HepG2 (cell line): ENCODE measurements around the gene CKLF. TPM values are rescaled to one million over a fixed set of nuclear protein-coding genes. Genes with fewer than 3 reads are reported as not detected.
A peak's percentile ranks its signal among the peaks of the same experiment; 100 is the strongest.

Source experiments
- ATF7 ChIP-seq, 2 experiments: fragments of 450-650 bp in 1 of 2; sonication (generic) in 1 of 2; formaldehyde crosslinking in 1 of 2; IDR thresholded peaks; 2 replicates each; pipeline versions ENCODE4 v1.4.0 to v1.6.1; 2016 to 2020; ENCODE audit warnings: antibody characterized with exemption in 1 of 2, mild to moderate bottlenecking in 1 of 2, missing genetic modification reagents in 1 of 2
- ATRX ChIP-seq: sonication (generic); formaldehyde crosslinking; IDR thresholded peaks from 2 replicates; pipeline ENCODE4 v1.4.0; 2020; ENCODE audit warnings: missing genetic modification reagents, borderline replicate concordance
- CBX2 ChIP-seq, 2 experiments: fragments of 200-600 bp in 1 of 2; sonication (generic); formaldehyde crosslinking in 1 of 2; IDR thresholded peaks; 2 replicates each; pipeline versions ENCODE4 v1.7.0 to v1.8.1; 2018 to 2022; ENCODE audit warnings: low read depth in 2 of 2, low read length in 1 of 2, mild to moderate bottlenecking in 1 of 2, missing genetic modification reagents in 1 of 2
- ETV5 ChIP-seq: IDR thresholded peaks from 2 replicates; pipeline ENCODE4 v1.6.1; 2018; ENCODE audit warnings: missing biosample characterization, missing genetic modification reagents, inconsistent platforms, borderline replicate concordance
- NBN ChIP-seq: fragments of 450-650 bp; conservative IDR thresholded peaks from 2 replicates; pipeline ENCODE4 v1.6.1; 2017
- PTBP1 ChIP-seq: fragments of 200-400 bp; formaldehyde crosslinking; IDR thresholded peaks from 2 replicates; pipeline ENCODE4 v1.6.1; 2018; ENCODE audit warnings: low read length, low read depth; ENCODE audit not compliant: poor library complexity, severe bottlenecking
- SIN3A ChIP-seq: IDR thresholded peaks from 2 replicates; pipeline ENCODE4 v1.6.1; 2011; ENCODE audit warnings: low read depth, mild to moderate bottlenecking, control low read depth, low read length, borderline replicate concordance
- SP1 ChIP-seq, 2 experiments: fragments of 450-650 bp in 1 of 2; sonication (generic) in 1 of 2; formaldehyde crosslinking in 1 of 2; IDR thresholded peaks; 2 replicates each; pipeline versions ENCODE4 v1.4.0 to v1.6.1; 2016 to 2020; ENCODE audit warnings: missing genetic modification reagents in 1 of 2
- TAF1 ChIP-seq: sonication (generic); formaldehyde crosslinking; IDR thresholded peaks from 2 replicates; pipeline ENCODE4 v1.4.0; 2020; ENCODE audit warnings: missing genetic modification reagents
- ZFYVE20 ChIP-seq: sonication (generic); formaldehyde crosslinking; IDR thresholded peaks from 2 replicates; pipeline ENCODE4 v1.8.0; 2023; ENCODE audit warnings: low read depth, mild to moderate bottlenecking, moderate library complexity, missing genetic modification reagents, borderline replicate concordance
- ZIK1 ChIP-seq: sonication (generic); formaldehyde crosslinking; IDR thresholded peaks from 2 replicates; pipeline ENCODE4 v1.5.0; 2020; ENCODE audit warnings: mild to moderate bottlenecking, low read depth, missing genetic modification reagents, borderline replicate concordance
- ZNF275 ChIP-seq: sonication (generic); formaldehyde crosslinking; IDR thresholded peaks from 2 replicates; pipeline ENCODE4 v1.8.0; 2022; ENCODE audit warnings: missing genetic modification reagents, mild to moderate bottlenecking, inconsistent platforms, borderline replicate concordance
- ZNF382 ChIP-seq: sonication (generic); formaldehyde crosslinking; IDR thresholded peaks from 2 replicates; pipeline ENCODE4 v1.5.0; 2020; ENCODE audit warnings: missing genetic modification reagents, mild to moderate bottlenecking, borderline replicate concordance
- ZNF441 ChIP-seq: sonication (generic); formaldehyde crosslinking; IDR thresholded peaks from 2 replicates; pipeline ENCODE4 v1.7.0; 2021; ENCODE audit warnings: missing genetic modification reagents, borderline replicate concordance
- ZNF629 ChIP-seq: sonication (generic); formaldehyde crosslinking; conservative IDR thresholded peaks from 2 replicates; pipeline ENCODE4 v1.5.0; 2020; ENCODE audit warnings: missing genetic modification reagents
- ZNF678 ChIP-seq: sonication (generic); formaldehyde crosslinking; IDR thresholded peaks from 2 replicates; pipeline ENCODE4 v1.4.0; 2020; ENCODE audit warnings: mild to moderate bottlenecking, missing genetic modification reagents
- ZNF800 ChIP-seq: sonication (generic); formaldehyde crosslinking; IDR thresholded peaks from 2 replicates; pipeline ENCODE4 v1.4.0; 2020; ENCODE audit warnings: missing genetic modification reagents
- polyA plus RNA-seq, 8 experiments: library from polyadenylated mRNA; depleted of rRNA in 3 of 8; stranded (reverse) in 7 of 8; unstranded in 1 of 8; fragments of >200 nt; fragmentation: Illumina TruSeq in 4 of 8; extraction: Trizol in 4 of 8; gene quantifications; 2 replicates each; pipeline versions ENCODE4 v1.2.1 to v1.2.3, GENCODE V29; 2011 to 2016; ENCODE audit warnings: low read depth in 4 of 8, missing spikeins in 1 of 8, mixed read lengths in 1 of 8; ENCODE audit not compliant: insufficient read depth in 1 of 8
- total RNA-seq, 5 experiments: library from RNA; depleted of rRNA; stranded (reverse); fragments of >200 nt; fragmentation: Illumina TruSeq; extraction: Trizol; gene quantifications; 2 replicates each; pipeline ENCODE4 v1.2.3, GENCODE V29; 2016; ENCODE audit warnings: low read depth in 1 of 5
- TF ChIP-seq, protein P1 (sequence below): sonication (generic); formaldehyde crosslinking; IDR thresholded peaks from 2 replicates; pipeline ENCODE4 v1.4.0; 2020; ENCODE audit warnings: missing genetic modification reagents
- TF ChIP-seq, protein P2 (sequence below): IDR thresholded peaks from 2 replicates; pipeline ENCODE4 v1.6.1; 2012; ENCODE audit warnings: inconsistent platforms

CKLF gene
- total and polyA plus RNA-seq, 2 of the 13 experiments (the other 11 are each of a cell fraction or from before 2014, with no cell fraction given) = 120 to 167 TPM

DNA sequence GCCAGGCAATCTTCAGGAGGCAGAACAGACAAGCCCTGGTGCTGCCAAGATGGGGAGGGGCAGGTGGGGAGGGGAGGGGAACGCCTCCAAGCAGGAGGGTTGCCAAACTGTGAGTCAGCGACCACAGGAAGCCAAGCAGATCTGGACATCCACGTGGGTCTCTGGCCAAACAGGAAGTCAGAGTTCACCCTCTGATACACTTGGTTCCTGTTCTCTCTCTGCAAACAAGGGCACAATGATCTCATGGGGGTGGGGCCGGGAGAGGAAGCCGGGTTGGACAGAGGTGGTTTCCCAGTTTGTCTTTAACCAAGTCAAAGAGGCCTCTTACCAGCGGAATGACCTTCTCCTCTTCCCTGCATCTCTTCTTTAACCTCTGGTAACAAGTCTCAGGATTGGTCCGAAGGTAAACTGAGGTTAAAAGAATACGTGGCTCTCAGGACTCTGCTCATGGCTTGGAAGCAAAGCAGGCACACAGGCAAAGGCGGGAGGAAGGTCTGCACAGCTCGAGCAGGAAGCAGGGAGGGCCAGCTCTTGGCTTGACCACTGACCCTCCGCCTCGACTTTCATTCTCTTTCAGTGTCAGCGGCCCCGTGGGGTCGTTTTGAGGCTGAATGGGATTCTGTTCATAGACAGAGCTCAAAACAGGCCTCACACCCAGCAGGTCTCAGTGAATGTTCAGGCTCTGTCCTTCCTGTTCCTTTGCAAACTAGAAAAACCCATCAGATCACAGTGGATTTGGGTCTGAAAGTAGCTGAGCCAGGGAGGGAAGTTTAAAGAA lies 35.4 kb upstream of the CKLF start (continued):
- TF ChIP-seq ZNF800 (CRISPR knock-in tag) = no peak; the same call in 1 of the 2 replicates
- peak; percentile 99 for TF ChIP-seq ETV5 (CRISPR knock-in tag)
- peak; percentile 87 for TF ChIP-seq TAF1
- TF ChIP-seq ZNF382 (CRISPR knock-in tag) = no peak
- TF ChIP-seq SIN3A = peak; percentile 95; the same call in 1 of the 2 replicates
- no peak for TF ChIP-seq ZIK1 (CRISPR knock-in tag)
- TF ChIP-seq ZNF629 (CRISPR knock-in tag) = peak; percentile 72
- TF ChIP-seq PTBP1 = peak; percentile 50
- no peak for TF ChIP-seq SP1 (IDR thresholded peaks at IDR 0.05)
- peak; percentile 58; the same call in 1 of the 2 replicates for TF ChIP-seq SP1 (CRISPR knock-in tag; IDR thresholded peaks at IDR 0.05)
- peak; percentile 80 for TF ChIP-seq ZNF275 (CRISPR knock-in tag)
- TF ChIP-seq, protein P1, sequence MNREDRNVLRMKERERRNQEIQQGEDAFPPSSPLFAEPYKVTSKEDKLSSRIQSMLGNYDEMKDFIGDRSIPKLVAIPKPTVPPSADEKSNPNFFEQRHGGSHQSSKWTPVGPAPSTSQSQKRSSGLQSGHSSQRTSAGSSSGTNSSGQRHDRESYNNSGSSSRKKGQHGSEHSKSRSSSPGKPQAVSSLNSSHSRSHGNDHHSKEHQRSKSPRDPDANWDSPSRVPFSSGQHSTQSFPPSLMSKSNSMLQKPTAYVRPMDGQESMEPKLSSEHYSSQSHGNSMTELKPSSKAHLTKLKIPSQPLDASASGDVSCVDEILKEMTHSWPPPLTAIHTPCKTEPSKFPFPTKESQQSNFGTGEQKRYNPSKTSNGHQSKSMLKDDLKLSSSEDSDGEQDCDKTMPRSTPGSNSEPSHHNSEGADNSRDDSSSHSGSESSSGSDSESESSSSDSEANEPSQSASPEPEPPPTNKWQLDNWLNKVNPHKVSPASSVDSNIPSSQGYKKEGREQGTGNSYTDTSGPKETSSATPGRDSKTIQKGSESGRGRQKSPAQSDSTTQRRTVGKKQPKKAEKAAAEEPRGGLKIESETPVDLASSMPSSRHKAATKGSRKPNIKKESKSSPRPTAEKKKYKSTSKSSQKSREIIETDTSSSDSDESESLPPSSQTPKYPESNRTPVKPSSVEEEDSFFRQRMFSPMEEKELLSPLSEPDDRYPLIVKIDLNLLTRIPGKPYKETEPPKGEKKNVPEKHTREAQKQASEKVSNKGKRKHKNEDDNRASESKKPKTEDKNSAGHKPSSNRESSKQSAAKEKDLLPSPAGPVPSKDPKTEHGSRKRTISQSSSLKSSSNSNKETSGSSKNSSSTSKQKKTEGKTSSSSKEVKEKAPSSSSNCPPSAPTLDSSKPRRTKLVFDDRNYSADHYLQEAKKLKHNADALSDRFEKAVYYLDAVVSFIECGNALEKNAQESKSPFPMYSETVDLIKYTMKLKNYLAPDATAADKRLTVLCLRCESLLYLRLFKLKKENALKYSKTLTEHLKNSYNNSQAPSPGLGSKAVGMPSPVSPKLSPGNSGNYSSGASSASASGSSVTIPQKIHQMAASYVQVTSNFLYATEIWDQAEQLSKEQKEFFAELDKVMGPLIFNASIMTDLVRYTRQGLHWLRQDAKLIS = no peak
- TF ChIP-seq, protein P2, sequence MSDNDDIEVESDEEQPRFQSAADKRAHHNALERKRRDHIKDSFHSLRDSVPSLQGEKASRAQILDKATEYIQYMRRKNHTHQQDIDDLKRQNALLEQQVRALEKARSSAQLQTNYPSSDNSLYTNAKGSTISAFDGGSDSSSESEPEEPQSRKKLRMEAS = peak; percentile 97
- no peak for TF ChIP-seq ZFYVE20 (CRISPR knock-in tag)
- TF ChIP-seq ATRX (CRISPR knock-in tag) = no peak
- TF ChIP-seq CBX2 (IDR thresholded peaks at IDR 0.05; ENCODE audit: low read depth, low read length) = no peak
- TF ChIP-seq CBX2 (CRISPR knock-in tag; IDR thresholded peaks at IDR 0.05; ENCODE audit: low read depth) = peak; percentile 63; the same call in 1 of the 2 replicates
- no peak for TF ChIP-seq NBN
- 0 out of 2 replicates have a peak, but pooled peaks have one; percentile 21 for TF ChIP-seq ZNF441
- peak; percentile 81 for TF ChIP-seq ATF7 (IDR thresholded peaks at IDR 0.05)
- TF ChIP-seq ATF7 (CRISPR knock-in tag; IDR thresholded peaks at IDR 0.05) = peak; percentile 98
- no peak for TF ChIP-seq ZNF678 (CRISPR knock-in tag)
